ENCODE results near the gene CLASRP. TPM values are rescaled to one million over a fixed set of nuclear protein-coding genes. Genes with fewer than 3 reads are reported as not detected.

CLASRP gene
- total and polyA plus RNA-seq, 9 of the 15 experiments (the other 6 are each of a cell fraction or from before 2014, with no cell fraction given): 0.94 to 86.3 (median 44.0) TPM

DNA sequence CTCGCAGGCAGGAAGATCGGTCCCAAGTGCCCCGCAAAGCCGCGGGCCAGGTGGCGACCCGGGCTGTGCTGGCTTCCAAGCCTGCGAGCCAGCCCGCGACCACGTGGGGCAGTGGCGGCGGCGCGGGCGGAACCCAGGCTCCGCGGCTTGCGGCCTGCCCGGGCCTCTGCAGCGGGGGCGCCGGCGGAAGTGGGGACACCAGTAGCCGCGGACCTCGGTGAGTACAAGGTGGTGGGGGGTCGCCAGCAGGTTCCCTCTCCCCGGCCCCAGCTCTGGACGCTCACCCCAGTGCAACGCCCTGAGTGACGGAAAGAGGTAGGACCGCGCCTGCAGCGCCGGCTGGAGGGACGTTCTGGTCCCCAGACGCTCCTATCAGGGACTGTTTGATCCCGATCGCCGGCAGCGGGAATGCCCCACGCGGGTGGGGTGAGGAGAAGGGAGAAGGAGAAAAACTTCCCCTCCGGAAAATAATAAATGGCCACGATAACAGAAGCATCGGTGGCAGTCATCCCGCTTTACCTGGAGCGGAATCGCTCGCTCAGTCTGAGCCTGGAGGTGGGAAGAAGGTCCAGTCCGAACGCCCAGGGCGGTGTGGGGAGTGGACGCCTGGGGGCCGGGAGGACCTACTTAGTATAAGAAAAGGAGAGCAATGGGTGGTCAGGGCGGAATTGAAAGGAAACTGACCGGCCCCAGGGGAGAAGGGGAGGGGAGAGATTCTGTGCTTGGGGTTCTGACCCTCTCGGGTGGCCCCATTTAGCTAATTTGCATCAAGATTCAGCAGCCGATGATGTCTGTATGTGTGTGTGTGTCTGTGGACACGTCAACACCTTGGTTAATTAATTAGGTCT lies 40.4 kb downstream of the CLASRP start, which contains the start of gene GEMIN7 (continued):
- TF ChIP-seq, protein P1, sequence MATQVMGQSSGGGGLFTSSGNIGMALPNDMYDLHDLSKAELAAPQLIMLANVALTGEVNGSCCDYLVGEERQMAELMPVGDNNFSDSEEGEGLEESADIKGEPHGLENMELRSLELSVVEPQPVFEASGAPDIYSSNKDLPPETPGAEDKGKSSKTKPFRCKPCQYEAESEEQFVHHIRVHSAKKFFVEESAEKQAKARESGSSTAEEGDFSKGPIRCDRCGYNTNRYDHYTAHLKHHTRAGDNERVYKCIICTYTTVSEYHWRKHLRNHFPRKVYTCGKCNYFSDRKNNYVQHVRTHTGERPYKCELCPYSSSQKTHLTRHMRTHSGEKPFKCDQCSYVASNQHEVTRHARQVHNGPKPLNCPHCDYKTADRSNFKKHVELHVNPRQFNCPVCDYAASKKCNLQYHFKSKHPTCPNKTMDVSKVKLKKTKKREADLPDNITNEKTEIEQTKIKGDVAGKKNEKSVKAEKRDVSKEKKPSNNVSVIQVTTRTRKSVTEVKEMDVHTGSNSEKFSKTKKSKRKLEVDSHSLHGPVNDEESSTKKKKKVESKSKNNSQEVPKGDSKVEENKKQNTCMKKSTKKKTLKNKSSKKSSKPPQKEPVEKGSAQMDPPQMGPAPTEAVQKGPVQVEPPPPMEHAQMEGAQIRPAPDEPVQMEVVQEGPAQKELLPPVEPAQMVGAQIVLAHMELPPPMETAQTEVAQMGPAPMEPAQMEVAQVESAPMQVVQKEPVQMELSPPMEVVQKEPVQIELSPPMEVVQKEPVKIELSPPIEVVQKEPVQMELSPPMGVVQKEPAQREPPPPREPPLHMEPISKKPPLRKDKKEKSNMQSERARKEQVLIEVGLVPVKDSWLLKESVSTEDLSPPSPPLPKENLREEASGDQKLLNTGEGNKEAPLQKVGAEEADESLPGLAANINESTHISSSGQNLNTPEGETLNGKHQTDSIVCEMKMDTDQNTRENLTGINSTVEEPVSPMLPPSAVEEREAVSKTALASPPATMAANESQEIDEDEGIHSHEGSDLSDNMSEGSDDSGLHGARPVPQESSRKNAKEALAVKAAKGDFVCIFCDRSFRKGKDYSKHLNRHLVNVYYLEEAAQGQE (IDR thresholded peaks at IDR 0.05; ENCODE audit: borderline replicate concordance): peak; percentile 59
- TF ChIP-seq, protein P1 (CRISPR knock-in tag; IDR thresholded peaks at IDR 0.05; ENCODE audit: low read depth): peak; percentile 70; the same call in 1 of the 2 replicates
- TF ChIP-seq, protein P2, sequence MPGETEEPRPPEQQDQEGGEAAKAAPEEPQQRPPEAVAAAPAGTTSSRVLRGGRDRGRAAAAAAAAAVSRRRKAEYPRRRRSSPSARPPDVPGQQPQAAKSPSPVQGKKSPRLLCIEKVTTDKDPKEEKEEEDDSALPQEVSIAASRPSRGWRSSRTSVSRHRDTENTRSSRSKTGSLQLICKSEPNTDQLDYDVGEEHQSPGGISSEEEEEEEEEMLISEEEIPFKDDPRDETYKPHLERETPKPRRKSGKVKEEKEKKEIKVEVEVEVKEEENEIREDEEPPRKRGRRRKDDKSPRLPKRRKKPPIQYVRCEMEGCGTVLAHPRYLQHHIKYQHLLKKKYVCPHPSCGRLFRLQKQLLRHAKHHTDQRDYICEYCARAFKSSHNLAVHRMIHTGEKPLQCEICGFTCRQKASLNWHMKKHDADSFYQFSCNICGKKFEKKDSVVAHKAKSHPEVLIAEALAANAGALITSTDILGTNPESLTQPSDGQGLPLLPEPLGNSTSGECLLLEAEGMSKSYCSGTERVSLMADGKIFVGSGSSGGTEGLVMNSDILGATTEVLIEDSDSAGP (CRISPR knock-in tag; IDR thresholded peaks at IDR 0.05): no peak
- TF ChIP-seq FOXA3 (CRISPR knock-in tag; conservative IDR thresholded peaks at IDR 0.05 in 1 of 2, IDR thresholded peaks at IDR 0.05 in 1 of 2) (peak in 1 of 2 experiments; percentile 69; a peak in 1 of 4 replicates), MAZ (CRISPR knock-in tag; conservative IDR thresholded peaks at IDR 0.05 in 1 of 2, IDR thresholded peaks at IDR 0.05 in 1 of 2) (peak; percentile 83 to 92), HMG20A (CRISPR knock-in tag; conservative IDR thresholded peaks at IDR 0.05) (no peak)
- TF ChIP-seq, protein P3, sequence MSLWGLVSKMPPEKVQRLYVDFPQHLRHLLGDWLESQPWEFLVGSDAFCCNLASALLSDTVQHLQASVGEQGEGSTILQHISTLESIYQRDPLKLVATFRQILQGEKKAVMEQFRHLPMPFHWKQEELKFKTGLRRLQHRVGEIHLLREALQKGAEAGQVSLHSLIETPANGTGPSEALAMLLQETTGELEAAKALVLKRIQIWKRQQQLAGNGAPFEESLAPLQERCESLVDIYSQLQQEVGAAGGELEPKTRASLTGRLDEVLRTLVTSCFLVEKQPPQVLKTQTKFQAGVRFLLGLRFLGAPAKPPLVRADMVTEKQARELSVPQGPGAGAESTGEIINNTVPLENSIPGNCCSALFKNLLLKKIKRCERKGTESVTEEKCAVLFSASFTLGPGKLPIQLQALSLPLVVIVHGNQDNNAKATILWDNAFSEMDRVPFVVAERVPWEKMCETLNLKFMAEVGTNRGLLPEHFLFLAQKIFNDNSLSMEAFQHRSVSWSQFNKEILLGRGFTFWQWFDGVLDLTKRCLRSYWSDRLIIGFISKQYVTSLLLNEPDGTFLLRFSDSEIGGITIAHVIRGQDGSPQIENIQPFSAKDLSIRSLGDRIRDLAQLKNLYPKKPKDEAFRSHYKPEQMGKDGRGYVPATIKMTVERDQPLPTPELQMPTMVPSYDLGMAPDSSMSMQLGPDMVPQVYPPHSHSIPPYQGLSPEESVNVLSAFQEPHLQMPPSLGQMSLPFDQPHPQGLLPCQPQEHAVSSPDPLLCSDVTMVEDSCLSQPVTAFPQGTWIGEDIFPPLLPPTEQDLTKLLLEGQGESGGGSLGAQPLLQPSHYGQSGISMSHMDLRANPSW (CRISPR knock-in tag; IDR thresholded peaks at IDR 0.05): no peak
- TF ChIP-seq, protein P4, sequence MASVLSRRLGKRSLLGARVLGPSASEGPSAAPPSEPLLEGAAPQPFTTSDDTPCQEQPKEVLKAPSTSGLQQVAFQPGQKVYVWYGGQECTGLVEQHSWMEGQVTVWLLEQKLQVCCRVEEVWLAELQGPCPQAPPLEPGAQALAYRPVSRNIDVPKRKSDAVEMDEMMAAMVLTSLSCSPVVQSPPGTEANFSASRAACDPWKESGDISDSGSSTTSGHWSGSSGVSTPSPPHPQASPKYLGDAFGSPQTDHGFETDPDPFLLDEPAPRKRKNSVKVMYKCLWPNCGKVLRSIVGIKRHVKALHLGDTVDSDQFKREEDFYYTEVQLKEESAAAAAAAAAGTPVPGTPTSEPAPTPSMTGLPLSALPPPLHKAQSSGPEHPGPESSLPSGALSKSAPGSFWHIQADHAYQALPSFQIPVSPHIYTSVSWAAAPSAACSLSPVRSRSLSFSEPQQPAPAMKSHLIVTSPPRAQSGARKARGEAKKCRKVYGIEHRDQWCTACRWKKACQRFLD (CRISPR knock-in tag; IDR thresholded peaks at IDR 0.05): 0 out of 2 replicates have a peak, but pooled peaks have one; percentile 23
